Midbrain (tissue), 1 donor: ENCODE measurements around the gene ABCA7.

Source experiments
- DNase-seq: peaks from one replicate; lab custom pipeline; 2025; lab: John Stamatoyannopoulos, UW

ABCA7 gene

DNA sequence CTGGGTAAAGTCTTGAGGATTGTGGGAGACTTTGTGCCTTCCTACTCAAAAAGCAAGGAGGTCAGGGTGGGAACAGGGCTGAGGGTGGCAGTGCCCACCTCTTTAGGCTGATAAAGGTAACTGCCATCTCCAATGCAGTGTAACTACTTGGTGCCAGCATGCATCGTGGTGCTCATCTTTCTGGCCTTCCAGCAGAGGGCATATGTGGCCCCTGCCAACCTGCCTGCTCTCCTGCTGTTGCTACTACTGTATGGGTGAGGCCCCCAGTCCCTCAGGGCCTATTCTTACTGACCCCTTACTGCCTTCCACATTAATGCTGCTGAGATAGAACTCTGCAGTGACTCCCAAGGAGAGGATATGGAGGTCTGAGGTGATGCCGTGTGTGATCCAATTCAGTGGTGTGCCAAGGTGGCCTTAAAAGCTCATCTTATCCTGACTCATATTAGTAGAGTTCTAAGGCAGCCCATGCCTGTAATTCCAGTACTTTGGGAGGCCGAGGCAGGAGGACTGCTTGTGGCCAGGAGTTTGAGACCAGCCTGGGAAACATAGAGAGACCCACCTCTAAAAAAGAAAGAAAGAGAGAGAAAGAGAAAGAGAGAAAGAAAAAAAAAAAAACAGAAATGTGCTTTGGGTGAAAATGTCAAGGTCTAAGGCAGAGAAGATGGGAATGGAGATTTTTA, 17.4 kb downstream of the ABCA7 start:
- no peak for DNase-seq

DNA sequence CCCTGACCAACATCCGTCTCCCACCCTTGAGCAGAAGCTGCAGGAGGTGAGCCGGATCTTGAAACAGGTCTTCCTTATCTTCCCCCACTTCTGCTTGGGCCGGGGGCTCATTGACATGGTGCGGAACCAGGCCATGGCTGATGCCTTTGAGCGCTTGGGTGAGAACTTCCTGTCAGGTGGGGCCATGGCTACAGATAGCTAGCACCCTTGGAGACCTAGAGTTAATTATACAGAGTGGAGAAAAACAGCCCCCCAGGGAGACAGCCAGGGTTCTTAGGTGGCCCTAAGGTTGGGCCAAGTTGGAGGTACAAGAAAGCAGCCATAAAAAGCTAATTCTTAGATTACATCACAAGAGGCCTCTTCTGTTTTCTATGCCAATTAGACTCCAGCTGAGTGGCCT, 18.2 kb downstream of the ABCA7 start:
- DNase-seq, result no peak

DNA sequence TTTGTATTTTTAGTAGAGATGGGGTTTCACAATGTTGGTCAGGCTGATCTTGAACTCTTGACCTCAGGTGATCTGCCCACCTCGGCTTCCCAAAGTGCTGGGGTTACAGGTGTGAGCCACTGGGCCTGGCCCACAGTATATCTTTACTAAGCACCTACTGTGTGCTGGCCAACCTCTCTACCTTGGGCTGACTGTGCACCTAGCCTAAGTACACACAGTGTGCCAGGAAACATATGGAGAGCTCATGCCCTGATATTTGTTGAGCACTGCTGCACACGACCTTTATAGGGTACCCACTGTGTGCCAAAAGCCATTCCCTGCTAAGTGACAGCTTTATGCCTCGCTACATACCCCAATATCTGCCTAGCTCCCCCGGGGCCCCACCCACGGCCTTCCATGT, 20.8 kb downstream of the ABCA7 start:
- DNase-seq, result no peak

DNA sequence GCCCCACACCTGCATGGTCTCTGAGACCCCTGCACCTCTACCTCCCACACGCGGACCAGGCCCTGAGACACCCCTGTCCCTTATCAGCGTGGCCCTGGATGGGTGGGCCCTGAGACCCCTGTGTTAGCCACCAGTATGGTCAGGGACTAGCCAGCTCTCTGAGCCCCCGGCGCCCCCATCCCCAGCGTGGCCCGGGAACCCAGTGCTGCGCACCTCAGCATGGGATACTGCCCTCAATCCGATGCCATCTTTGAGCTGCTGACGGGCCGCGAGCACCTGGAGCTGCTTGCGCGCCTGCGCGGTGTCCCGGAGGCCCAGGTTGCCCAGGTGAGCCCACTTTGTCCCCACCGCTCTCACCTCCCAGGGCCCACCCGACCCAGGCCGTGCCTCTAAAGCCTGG, 22.1 kb downstream of the ABCA7 start:
- DNase-seq, result no peak

DNA sequence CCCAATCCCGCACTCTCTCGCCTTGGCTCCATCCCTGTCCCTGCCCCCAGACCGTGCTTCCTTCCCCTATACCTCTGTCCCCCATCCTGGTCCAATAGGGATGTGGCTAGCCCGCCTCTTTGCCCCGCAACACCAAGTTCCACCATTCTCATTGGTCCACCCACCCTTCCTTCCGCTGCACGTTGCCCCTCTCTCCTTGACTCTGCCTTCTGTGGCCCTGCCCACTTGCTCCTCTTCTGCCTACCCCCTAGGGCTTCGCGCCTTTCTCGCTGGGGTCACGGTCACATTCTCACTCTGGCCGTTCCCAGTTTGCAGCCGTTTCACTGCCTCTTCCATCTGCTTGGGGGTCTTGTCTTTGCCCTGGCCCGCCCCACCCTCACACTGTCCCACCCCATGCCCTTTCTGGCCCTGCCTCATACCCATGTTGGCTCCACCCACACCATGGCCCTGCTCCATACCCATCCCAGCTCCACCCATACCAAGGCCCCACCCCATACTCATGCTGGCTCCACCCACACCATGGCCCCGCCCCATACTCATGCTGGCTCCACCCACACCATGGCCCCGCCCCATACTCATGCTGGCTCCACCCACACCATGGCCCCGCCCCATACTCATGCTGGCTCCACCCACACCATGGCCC, 22.6 kb downstream of the ABCA7 start:
- no peak for DNase-seq

DNA sequence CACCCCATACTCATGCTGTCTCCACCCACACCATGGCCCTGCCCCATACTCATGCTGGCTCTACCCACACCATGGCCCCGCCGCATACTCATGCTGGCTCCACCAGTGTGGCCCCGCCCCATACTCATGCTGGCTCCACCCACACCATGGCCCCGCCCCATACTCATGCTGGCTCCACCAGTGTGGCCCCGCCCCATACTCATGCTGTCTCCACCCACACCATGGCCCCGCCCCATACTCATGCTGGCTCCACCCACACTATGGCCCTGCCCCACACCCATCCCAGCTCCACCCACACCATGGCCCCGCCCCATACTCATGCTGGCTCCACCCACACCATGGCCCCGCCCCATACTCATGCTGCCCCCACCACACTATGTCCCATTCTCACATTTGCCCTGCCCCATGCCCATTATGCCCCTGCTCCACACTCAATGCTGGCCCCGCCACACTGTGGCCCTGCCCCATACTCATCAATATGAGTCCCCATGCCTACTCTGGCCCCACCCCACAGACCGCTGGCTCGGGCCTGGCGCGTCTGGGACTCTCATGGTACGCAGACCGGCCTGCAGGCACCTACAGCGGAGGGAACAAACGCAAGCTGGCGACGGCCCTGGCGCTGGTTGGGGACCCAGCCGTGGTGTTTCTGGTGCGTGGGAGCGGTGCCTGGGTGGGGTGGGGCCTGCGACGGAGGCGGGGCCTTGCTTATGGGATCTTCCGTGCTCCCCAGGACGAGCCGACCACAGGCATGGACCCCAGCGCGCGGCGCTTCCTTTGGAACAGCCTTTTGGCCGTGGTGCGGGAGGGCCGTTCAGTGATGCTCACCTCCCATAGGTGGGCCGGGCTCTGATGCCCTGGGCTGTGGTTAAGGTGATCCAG, 23.4 kb downstream of the ABCA7 start:
- no peak for DNase-seq

DNA sequence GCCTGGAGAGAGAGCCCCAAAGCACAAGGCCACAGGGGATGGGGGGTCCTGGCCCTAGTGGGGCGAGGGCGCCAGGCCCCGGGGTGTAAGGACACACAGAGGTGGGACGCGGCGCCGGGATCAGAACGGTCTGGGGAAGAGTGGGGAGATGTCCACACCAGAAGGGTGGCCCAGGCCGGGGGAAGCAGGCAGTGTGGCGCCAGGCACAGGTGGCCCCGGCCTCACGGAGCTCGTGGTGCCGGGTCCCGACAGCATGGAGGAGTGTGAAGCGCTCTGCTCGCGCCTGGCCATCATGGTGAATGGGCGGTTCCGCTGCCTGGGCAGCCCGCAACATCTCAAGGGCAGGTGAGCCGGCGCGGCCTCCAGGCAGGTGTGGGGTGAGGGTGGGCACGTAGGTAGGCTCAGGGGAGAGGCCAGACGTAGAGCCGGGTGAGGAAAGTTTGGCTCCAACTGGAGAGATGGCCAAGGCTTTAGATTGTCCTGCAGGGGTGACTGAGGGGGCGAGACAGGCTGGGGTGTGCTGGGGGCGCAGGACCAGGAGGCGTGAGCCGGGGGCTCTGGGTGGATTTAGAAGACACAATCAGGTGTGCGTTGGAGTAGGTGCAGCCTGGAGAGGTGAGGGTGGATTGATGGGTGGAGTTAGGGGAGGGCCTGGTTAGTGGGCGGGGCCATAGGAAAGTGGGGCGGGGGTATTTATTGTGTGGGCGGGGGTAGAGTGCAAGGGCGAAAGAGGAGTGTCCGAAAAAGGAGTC, 24.2 kb downstream of the ABCA7 start:
- no peak for DNase-seq

DNA sequence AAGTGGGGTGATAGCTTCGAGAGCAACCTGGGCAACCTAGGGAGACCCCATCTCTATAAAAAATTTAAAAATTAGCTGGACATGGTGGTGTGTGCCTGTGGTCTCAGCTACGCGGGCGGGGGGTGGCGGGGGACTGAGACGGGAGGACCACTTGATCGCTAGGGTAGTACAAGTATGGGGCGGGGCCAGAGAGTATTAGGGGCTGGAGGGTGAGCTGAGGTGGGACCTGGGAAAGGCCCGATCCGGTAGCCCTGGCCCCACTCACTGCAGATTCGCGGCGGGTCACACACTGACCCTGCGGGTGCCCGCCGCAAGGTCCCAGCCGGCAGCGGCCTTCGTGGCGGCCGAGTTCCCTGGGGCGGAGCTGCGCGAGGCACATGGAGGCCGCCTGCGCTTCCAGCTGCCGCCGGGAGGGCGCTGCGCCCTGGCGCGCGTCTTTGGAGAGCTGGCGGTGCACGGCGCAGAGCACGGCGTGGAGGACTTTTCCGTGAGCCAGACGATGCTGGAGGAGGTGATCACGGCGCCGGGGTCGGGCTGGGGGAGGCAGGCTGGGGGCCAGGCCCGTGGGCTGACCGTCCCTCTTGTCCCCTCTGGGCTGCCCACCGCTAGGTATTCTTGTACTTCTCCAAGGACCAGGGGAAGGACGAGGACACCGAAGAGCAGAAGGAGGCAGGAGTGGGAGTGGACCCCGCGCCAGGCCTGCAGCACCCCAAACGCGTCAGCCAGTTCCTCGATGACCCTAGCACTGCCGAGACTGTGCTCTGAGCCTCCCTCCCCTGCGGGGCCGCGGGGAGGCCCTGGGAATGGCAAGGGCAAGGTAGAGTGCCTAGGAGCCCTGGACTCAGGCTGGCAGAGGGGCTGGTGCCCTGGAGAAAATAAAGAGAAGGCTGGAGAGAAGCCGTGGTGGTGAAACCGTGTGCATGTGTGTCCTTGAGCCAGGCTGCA, 25.0 kb downstream of the ABCA7 start:
- no peak for DNase-seq

DNA sequence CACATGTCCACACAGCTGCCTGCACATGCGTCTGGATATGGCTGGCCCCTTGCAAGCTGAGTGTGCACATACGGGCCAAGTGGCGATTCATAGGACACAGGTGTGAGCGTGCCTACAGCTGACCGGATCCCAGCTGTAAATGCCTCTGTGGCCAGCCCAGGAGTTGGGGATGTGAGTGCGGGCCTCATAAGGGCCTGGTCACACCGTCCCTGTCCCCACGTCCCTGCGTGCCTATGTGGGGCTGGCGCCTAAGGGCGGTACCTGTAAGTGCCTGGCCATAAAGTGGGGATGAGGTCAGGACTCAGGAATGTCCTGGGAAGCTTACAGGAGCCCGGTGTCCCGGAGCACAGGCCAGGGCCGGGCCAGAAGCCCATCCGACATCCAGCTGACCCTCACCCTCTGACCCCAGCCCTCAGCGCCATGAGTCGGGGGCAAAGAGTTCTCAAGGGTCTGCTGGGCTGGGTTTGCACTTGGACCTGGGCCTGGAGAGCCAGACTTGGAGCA, 25.8 kb downstream of the ABCA7 start:
- no peak for DNase-seq

DNA sequence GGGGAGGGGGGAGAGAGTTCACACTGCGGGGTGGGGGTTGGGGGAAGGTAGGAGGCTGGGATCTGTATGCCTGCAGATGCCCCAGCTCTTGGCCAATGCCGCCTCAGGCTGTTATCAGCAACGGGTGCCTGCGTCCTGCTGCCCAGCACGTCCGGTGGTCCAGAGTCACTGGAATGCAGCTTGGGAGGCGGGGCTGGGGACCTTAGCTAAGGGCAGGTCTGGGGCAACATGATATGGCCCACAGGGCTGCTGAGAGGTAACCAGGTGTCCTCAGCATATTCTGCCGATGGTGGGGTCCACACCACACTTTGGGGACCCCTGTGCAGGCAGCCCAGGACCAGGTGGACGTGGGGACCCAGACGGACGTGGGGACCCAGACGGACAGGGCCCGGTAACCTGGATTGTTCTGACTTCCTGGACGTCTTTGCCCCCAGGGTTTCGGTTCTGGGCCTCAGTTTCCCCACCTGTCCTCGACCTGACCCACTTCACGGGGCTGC, 26.4 kb downstream of the ABCA7 start:
- no peak for DNase-seq

DNA sequence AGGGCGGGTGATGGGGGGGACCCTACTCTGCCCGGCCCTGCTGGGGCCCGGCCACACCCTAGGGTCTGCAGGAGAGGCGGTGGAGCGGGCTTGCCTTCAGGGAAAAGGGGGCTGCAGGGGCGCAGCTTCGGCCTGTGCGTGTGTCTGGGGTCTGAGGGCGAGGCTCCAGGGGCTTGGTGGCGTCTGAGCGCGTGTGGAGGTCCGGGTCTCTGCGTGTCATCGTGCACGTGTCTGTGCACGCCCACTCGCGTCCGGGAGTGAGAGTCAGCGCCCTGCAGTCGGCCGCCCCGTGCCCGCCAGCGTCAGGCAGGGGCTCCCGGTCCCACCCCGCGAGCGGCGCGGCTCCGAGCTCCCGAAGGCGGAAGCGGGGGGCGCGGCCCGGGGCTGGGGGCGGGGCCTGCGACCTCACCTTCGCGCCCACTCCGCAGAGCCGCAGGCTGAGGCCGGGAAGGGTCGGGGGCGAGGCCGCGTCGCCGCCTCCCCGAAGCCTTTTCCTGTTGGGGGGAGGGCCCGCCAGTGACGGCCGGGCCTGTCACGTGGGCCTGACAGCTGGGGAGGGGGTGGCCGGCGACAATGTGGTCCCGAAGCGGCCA, 26.9 kb downstream of the ABCA7 start, which contains the start of gene ARHGAP45:
ARHGAP45 (plus strand) TSS at position 420 of the 593 bp plus-strand sequence. CDS start 239 bp downstream, outside the sequence.
- DNase-seq, result no peak

DNA sequence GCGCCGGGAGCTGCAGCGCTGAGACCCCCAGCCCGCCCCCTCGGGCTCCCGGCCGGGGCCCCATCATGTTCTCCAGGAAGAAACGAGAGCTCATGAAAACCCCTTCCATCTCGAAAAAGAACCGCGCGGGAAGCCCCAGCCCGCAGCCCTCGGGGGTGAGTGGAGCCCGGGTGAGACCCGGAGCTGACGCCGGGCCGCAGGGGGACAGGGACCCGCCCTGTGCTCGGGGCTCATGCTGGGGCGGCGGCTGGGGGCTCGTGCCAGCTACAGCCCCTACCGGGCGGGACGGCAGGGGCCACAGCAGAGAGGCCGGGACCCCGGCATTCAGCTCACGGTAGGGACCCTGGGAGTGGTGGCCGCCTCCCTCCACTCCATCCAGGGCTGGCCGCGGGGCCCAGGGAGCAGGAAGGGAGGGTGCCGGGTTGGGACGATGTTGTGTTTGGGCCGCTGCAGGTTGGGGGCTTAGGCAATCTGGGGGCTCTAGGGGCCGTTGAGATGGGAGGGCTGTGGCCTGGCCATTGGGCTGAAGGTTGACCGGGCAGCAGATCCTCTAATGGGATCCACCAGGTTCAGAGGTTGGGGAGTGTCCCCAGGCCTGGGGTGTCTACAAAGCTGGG, 27.5 kb downstream of the ABCA7 start:
- no peak for DNase-seq

DNA sequence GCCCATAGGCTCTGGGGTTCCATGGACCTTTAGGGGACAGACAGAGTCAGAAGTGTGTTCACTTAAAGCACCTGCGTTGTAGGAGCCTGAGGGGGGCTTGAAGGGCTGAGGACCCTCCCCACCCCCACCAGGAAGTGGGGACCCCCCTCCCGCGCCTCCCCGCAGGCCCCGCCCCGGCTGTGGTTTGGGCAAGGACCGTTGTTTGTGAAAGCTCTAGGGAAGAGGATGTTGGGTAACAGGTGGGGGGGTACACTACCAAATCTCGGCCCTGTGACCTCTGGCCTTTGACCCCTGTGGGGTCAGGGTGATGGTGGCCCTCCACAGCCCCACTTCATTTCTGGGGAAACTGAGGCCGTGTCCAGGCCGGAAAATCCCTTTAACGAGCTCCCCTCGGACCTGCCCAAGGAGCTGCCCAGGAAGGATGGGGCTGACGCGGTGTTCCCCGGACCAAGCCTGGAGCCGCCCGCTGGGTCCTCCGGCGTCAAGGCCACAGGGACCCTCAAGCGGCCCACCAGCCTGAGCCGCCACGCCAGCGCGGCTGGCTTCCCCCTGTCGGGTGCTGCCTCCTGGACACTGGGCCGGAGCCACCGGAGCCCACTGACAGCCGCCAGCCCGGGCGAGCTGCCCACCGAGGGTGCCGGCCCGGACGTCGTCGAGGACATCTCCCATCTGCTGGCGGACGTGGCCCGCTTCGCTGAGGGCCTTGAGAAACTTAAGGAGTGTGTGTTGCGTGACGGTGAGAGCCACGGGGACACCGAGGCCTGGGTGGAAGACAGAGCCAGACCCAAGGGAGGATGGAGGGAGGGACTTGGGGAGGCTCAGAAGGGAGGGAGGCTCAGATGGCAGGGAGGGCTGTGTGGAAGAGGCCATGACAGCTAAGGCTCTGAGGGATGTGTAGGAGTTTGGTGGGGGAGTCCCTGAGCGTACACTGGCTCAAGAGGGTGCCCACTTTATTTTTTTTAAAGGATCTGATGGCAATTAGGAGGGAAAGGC, 28.4 kb downstream of the ABCA7 start:
- no peak for DNase-seq

DNA sequence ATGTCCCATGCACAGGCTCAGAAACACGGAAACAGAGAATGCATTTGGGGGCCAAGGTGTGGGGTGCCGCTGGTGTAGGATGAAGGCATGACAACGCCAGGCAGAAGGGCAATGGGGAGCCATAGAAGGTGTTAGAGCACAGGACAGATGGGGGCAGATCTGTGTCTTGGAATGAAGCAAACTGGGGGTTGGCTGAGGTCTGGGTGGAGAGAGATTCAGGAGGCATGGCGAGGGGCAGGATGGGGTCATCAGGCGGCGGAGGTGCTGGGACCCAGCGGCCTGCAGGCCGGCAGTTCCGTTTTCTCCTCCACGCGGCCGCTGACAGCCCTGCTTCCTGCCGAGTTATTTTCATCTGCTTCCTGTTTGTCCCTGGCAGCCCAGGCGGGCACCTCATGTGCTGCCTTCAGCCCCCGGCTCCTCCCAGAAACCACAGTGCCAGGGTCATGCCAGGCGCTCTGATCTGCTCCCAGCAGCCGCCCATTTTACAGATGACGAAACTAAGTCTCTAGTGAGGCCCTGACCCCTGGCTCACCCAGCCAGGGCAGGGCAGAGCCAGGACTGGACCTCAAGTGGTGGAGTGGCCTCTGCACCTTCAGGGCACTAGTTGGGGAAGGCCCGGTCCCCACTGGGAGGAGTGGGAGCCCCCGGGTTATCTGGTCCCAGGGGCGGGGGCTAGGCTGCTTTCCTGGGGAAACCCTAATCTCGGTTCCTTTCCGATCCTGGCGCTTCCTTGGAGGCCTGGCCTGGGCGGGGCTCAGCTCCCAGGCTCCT, 29.3 kb downstream of the ABCA7 start:
- DNase-seq, result peak; percentile 37

DNA sequence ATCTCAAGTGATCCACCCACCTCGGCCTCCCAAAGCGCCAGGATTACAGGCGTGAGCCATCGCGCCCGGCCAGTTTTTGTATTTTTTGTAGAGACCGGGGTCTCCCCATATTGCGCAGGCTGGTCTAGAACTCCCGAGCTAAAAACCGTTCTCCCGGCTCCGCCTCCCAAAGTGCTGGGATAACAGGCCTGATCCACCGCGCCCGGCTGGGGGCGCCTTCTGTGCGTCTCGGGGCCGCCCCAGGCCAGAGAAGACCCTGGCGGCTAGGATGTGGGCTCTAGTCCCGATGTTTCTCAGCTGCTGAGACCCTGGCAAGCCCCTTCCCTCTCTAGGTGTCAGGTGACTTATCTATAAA, 30.6 kb downstream of the ABCA7 start:
- no peak for DNase-seq

DNA sequence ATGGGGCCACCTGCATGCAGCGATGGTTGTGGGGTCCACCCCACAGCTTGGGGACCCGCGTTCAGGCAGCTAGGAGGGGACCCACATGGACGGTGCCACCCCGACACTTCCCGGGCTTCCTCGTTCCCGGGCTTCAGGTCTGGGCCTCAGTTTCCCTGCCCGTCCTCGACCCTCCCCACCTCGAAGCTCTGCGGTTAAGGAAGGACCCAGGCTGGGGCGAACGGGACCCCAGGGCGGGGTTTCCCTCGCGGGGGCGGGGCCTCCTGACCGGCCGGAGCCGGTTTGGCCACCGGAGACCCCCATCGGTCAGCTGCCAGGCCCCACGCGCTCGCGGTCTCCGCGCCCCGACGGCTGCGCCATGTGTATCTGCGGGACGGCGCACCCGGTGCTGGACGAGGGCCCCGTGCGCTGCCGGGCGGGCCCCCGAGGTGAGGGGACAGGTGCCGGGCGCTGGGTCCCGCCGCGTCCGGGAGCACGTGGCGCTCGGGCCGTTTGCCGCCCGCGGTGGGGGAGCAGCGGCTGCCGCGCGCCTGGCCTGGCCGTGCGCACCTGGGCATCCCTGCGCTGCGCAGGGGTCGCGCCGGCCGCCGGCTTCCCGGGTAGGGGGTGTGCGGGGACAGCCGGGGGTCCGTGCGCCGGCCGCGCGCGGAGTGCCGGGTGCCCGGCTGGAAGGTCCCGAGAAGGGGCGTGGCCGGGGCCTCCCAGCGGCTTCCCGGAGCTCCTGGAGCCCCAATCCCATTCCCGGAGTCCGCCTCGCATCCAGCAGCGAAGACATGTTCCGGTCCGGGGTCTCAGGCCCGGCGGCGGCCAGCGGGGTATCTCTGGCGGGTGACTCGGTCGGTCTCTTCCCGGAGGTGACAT, 31.3 kb downstream of the ABCA7 start:
- no peak for DNase-seq
